ENCODE results near the gene PPP3R1. TPM values are rescaled to one million over a fixed set of nuclear protein-coding genes. Genes with fewer than 3 reads are reported as not detected.
A peak's percentile ranks its signal among the peaks of the same experiment; 100 is the strongest.

Gene PPP3R1
- total RNA-seq, 1 donor from 2014 or later, result 14.5 TPM

DNA sequence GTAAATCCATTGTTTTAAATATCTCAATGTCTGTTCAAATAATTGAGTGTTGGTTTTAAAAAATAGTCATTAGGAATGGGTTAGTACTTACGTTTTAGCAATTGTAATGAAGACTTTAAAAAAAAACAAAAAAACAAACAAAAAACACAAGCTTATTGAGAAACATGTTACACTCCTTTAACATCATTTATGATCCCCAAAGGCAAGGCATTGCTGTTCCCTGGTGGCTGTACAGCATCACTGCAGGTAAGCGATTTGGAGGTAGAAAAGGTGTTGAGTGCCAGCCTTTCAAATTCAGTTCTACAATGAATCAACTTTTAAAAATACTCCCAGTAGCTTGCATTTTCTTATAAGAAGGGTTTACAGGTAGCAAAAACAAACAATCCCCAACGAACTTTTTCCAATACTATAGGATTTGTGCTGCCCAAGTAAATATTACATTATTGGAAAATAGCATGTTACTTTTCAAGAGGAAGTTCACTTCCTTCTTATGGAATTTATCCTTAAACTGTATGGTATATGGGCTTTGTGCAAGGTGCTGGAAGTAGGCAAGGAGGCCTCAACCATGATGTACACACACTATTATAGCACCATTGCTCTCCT lies 39.9 kb upstream of the PPP3R1 start:
- DNase-seq (ENCODE audit: low read depth), result no peak

DNA sequence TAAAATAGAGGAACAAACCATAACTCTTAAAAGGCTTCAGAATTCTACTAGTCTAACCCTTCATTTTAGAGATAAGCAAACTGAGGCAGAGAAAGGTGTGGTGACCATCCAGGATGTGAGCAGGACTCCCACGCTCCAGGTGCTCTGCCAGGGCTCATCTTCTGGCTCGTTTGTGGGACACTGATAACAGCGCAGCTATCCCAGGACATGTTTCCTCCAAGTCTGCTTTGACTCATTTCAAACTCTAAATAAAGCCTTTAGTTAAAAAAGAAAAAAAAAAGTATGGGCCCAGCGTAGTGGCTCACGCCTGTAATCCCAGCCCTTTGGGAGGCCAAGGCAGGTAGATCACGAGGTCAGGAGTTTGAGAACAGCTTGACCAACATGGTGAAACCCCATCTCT lies 39.0 kb upstream of the PPP3R1 start:
- H3K4me3 ChIP-seq (ENCODE audit: low read depth, low read length), result no peak overlapping the region
- TF ChIP-seq, protein P1, sequence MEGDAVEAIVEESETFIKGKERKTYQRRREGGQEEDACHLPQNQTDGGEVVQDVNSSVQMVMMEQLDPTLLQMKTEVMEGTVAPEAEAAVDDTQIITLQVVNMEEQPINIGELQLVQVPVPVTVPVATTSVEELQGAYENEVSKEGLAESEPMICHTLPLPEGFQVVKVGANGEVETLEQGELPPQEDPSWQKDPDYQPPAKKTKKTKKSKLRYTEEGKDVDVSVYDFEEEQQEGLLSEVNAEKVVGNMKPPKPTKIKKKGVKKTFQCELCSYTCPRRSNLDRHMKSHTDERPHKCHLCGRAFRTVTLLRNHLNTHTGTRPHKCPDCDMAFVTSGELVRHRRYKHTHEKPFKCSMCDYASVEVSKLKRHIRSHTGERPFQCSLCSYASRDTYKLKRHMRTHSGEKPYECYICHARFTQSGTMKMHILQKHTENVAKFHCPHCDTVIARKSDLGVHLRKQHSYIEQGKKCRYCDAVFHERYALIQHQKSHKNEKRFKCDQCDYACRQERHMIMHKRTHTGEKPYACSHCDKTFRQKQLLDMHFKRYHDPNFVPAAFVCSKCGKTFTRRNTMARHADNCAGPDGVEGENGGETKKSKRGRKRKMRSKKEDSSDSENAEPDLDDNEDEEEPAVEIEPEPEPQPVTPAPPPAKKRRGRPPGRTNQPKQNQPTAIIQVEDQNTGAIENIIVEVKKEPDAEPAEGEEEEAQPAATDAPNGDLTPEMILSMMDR (conservative IDR thresholded peaks at IDR 0.05; ENCODE audit: low read depth, low read length), result no peak
- no peak for DNase-seq (ENCODE audit: low read depth)

More for the DNA sequence above, 39.9 kb upstream of the PPP3R1 start:
- TF ChIP-seq, protein P1 (conservative IDR thresholded peaks at IDR 0.05; ENCODE audit: low read depth, low read length), result peak; percentile 87
- H3K4me3 ChIP-seq (ENCODE audit: low read depth, low read length), result no peak overlapping the region

DNA sequence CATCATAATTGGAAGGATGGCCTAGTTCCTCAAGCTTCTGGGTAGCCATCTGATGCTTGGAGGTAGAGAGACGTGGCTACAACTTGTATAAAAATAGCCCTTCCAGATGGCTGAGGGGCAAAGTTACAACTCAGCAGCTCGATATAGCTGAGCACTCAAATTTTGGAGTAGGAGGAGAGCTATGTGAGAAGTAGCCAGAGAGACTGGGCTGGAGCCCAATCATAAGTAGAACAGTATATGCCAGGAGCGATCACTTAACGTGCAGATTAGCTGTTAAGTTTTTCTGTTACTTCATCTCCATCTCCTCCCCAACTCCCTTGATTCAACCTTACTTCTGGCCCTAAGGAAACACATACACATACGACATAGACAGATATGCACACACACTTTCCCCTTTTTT lies 38.6 kb upstream of the PPP3R1 start:
- no peak for DNase-seq (ENCODE audit: low read depth)
- no peak overlapping the region for H3K4me3 ChIP-seq (ENCODE audit: low read depth, low read length)
- TF ChIP-seq, protein P1 (conservative IDR thresholded peaks at IDR 0.05; ENCODE audit: low read depth, low read length), result no peak

DNA sequence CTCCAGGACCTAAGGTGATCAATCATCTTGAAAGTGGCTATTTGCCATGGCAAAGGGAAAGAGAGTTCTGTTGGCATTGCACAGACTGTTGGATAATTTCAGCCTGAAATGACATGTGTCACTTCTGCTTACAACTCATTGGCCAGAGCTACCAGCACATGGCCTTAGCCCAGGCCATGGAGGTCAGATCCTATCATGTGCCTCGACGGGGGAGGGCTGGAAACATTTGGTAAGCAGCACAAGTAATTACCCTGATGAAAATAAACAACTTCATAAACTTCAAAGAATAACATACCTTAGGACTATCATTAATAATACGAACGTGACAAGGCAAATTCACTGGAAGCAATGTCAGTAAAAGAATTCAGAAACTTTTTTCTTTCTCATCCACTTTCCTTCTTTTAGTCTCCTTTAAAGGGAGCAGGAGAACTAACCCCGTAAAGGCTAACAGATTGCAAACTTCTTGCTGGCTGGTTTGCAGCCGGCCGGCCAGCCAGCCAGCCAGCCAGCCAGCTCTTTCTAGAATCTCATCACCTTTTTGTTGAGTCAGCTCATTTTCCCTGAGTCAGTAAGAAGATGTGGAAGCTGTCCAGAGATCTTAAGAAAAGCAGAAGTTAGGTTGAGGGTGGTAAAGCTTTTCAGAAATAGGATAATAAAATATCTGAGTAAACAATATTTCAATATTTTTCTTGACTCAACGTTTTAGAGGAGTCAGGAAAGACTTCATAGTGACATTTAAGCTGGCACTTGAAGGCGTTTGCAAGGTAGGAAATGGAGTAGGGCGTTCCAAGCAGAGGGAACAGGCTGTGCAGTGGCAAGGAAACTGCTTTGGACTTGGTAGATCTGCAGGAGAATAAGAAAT lies 35.5 kb upstream of the PPP3R1 start:
- no peak overlapping the region for H3K4me3 ChIP-seq (ENCODE audit: low read depth, low read length)
- peak; percentile 4 for DNase-seq (ENCODE audit: low read depth)
- TF ChIP-seq, protein P1 (conservative IDR thresholded peaks at IDR 0.05; ENCODE audit: low read depth, low read length), result no peak

DNA sequence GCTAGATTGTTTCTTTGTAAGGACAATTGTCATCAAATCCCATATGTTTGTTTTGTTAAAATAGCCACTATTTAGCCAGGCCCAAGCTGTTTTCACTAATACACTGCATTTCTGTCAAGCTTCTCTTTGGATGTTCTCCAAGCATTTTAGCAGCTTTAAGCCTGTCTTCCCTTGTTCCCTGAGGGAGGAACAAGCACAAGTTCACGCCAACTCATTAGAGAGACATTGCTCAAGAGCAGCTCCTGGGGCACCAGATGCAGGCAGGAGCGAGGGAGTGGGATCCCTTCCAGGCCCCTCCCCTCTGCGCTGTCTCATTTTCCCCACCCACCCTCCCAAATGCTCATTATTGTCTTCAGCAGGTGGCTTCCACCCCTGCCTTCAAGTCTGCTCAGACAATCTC lies 32.6 kb upstream of the PPP3R1 start:
- H3K4me3 ChIP-seq (ENCODE audit: low read depth, low read length), result no peak overlapping the region
- DNase-seq (ENCODE audit: low read depth), result no peak
- TF ChIP-seq, protein P1 (conservative IDR thresholded peaks at IDR 0.05; ENCODE audit: low read depth, low read length), result no peak

DNA sequence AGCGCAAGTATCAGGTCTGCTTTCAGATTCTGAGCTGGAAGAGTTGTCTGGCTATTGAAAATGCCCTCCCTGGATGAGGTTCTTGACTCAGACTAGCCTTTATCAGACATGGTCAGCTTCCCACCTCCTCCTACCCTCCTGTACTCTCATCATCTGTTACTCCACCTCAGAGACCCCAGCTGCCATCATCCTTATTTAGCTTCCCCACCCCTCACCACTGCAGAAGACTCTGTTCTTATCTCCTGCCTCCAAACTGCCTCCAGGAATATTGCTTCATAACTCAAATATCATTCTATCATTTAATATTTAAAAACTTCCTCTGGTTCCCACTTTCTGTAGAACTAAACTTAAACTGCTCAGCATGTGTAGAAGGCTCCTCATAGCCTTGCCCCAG lies 31.1 kb upstream of the PPP3R1 start:
- no peak for DNase-seq (ENCODE audit: low read depth)
- no peak overlapping the region for H3K4me3 ChIP-seq (ENCODE audit: low read depth, low read length)
- TF ChIP-seq, protein P1 (conservative IDR thresholded peaks at IDR 0.05; ENCODE audit: low read depth, low read length), result no peak
